HepG2 (cell line): Measurements from ENCODE around the gene KIF2C. TPM values are rescaled to one million over a fixed set of nuclear protein-coding genes. Genes with fewer than 3 reads are reported as not detected.

Source experiments
- ATAC-seq: fragments of 200-7000 bp; cut with Tn5 transposase; 3 replicates; pipeline ENCODE4 v1.9.1; 2020; ENCODE audit warnings: mild to moderate bottlenecking, moderate library complexity
- BruUV-seq: library from RNA; stranded (reverse); fragments of 400-500 nt; replicated peaks from 2 replicates; lab custom pipeline; 2021; lab: Mats Ljungman, UMichigan
- CTCF ChIA-PET: fragments of 300-600 bp; formaldehyde crosslinking; extraction: SDS; loops from one replicate; lab custom pipeline; 2021; ENCODE audit warnings: low total read pairs, inconsistent platforms, low intra/inter-chr PET ratio; lab: Yijun Ruan, JAX
- POLR2A ChIA-PET: fragments of 350-600 bp; sonication (Branson Sonifier 250); formaldehyde crosslinking; loops from one replicate; lab custom pipeline; 2020; ENCODE audit warnings: antibody characterized with exemption, inconsistent platforms; lab: Yijun Ruan, JAX
- DNase-seq: peaks from one replicate; pipeline ENCODE4 v3.0.0-alpha.2; 2015; ENCODE audit warnings: low spot score
- FAIRE-seq: peaks from 3 replicates; lab custom pipeline; 2011; peaks lifted over from hg19 to GRCh38; lab: Jason Lieb, UNC
- H2AFZ ChIP-seq: one replicate; pipeline ENCODE4 v1.6.1; 2011; ENCODE audit warnings: low read length, inconsistent platforms
- H3K27ac ChIP-seq: fragments of 300-600 bp; 3 replicates; pipeline ENCODE4 v1.8.0; 2011; ENCODE audit warnings: mixed run types, mild to moderate bottlenecking, mixed read lengths, low read length, inconsistent platforms; ENCODE audit not compliant: insufficient read depth; ENCODE audit errors: extremely low read length
- H3K27me3 ChIP-seq, 2 experiments: fragments of 200-600 bp in 1 of 2; 2 replicates in 1 of 2; 3 replicates in 1 of 2; pipeline versions ENCODE4 v1.6.0 to v1.8.0; 2011; ENCODE audit warnings: low read length in 2 of 2, mild to moderate bottlenecking in 2 of 2, moderate library complexity in 2 of 2, inconsistent platforms in 1 of 2; ENCODE audit not compliant: insufficient read depth in 2 of 2, control insufficient read depth in 1 of 2
- H3K36me3 ChIP-seq, 2 experiments: fragments of 200-600 bp in 1 of 2; replicated peaks in 1 of 2; 2 replicates in 1 of 2; 3 replicates in 1 of 2; pipeline versions ENCODE4 v1.5.1 to v1.8.0; 2011; ENCODE audit warnings: low read length in 2 of 2, inconsistent platforms in 1 of 2; ENCODE audit not compliant: insufficient read depth in 2 of 2, control insufficient read depth in 1 of 2
- H3K4me1 ChIP-seq: 2 replicates; pipeline ENCODE4 v1.5.1; 2012; ENCODE audit warnings: low read length, inconsistent platforms; ENCODE audit not compliant: insufficient read depth
- H3K4me2 ChIP-seq: 2 replicates; pipeline ENCODE4 v1.6.0; 2011; ENCODE audit warnings: low read depth, low read length, inconsistent platforms
- H3K4me3 ChIP-seq, 3 experiments: fragments of 200-600 bp in 1 of 3; sonication (generic), shearing (Covaris generic) in 1 of 3; replicated peaks in 1 of 3; 2 replicates each; pipeline ENCODE4 v1.5.1; 2011 to 2016; ENCODE audit warnings: low read length in 3 of 3, inconsistent platforms in 2 of 3, low read depth in 2 of 3, mild to moderate bottlenecking in 2 of 3, control low read depth in 1 of 3, mixed read lengths in 1 of 3; ENCODE audit not compliant: insufficient read depth in 1 of 3
- H3K79me2 ChIP-seq: one replicate; pipeline ENCODE4 v1.6.1; 2011; ENCODE audit warnings: low read length, inconsistent platforms; ENCODE audit not compliant: insufficient read depth
- H3K9ac ChIP-seq: 2 replicates; pipeline ENCODE4 v1.6.0; 2011; ENCODE audit warnings: mild to moderate bottlenecking, low read depth, low read length, inconsistent platforms; ENCODE audit not compliant: insufficient read depth
- H3K9me3 ChIP-seq: 2 replicates; pipeline ENCODE4 v1.5.1; 2012; ENCODE audit warnings: mild to moderate bottlenecking, low read length
- H4K20me1 ChIP-seq: 2 replicates; pipeline ENCODE4 v1.6.0; 2011; ENCODE audit warnings: inconsistent platforms, mild to moderate bottlenecking, low read length, moderate library complexity; ENCODE audit not compliant: insufficient read depth
- CBFB ChIP-seq: sonication (generic); formaldehyde crosslinking; IDR thresholded peaks from 2 replicates; pipeline ENCODE4 v1.4.0; 2020; ENCODE audit warnings: missing genetic modification reagents
- SYNCRIP ChIP-seq: fragments of 200-400 bp; formaldehyde crosslinking; IDR thresholded peaks from 2 replicates; pipeline ENCODE4 v1.6.1; 2018; ENCODE audit warnings: mild to moderate bottlenecking, low read depth, low read length; ENCODE audit not compliant: insufficient read depth
- TARDBP ChIP-seq: sonication (generic); formaldehyde crosslinking; IDR thresholded peaks from 2 replicates; pipeline ENCODE4 v1.8.0; 2022; ENCODE audit warnings: mild to moderate bottlenecking, missing genetic modification reagents
- ZNF225 ChIP-seq: sonication (generic); formaldehyde crosslinking; IDR thresholded peaks from 2 replicates; pipeline ENCODE4 v1.4.0; 2020; ENCODE audit warnings: mild to moderate bottlenecking, missing genetic modification reagents
- ZNF615 ChIP-seq: sonication (generic); formaldehyde crosslinking; IDR thresholded peaks from 2 replicates; pipeline ENCODE4 v1.5.0; 2020; ENCODE audit warnings: mild to moderate bottlenecking, missing genetic modification reagents, borderline replicate concordance
- ZNF670 ChIP-seq: sonication (generic); formaldehyde crosslinking; IDR thresholded peaks from 2 replicates; pipeline ENCODE4 v1.8.0; 2022; ENCODE audit warnings: mild to moderate bottlenecking, missing genetic modification reagents, borderline replicate concordance
- ZNF761 ChIP-seq: sonication (generic); formaldehyde crosslinking; conservative IDR thresholded peaks from 2 replicates; pipeline ENCODE4 v1.4.0; 2020; ENCODE audit warnings: mild to moderate bottlenecking, missing genetic modification reagents
- WGBS: methylation state at CpG from one replicate; pipeline ENCODE4 v1.1.6; 2017; ENCODE audit warnings: low lambda C conversion rate; 5-methylcytosine and 5-hydroxymethylcytosine counted together
- in situ Hi-C: cut with HindIII; loops from 2 replicates; pipeline ENCODE4 v1.10.0; 2017; ENCODE audit warnings: low pct_unique_long_range_greater_than_20kb; ENCODE audit not compliant: extremely low pct_ligation_motif_present
- intact Hi-C: fragments of 100-400 bp; cut with micrococcal nuclease; formaldehyde crosslinking; loops from one replicate; pipeline ENCODE4 v1.10.0; 2022; ENCODE audit not compliant: unreplicated experiment
- polyA plus RNA-seq, 8 experiments: library from polyadenylated mRNA; depleted of rRNA in 3 of 8; stranded (reverse) in 7 of 8; unstranded in 1 of 8; fragments of >200 nt; fragmentation: Illumina TruSeq in 4 of 8; extraction: Trizol in 4 of 8; gene quantifications; 2 replicates each; pipeline versions ENCODE4 v1.2.1 to v1.2.3, GENCODE V29; 2011 to 2016; ENCODE audit warnings: low read depth in 4 of 8, missing spikeins in 1 of 8, mixed read lengths in 1 of 8; ENCODE audit not compliant: insufficient read depth in 1 of 8
- total RNA-seq, 5 experiments: library from RNA; depleted of rRNA; stranded (reverse); fragments of >200 nt; fragmentation: Illumina TruSeq; extraction: Trizol; gene quantifications; 2 replicates each; pipeline ENCODE4 v1.2.3, GENCODE V29; 2016; ENCODE audit warnings: low read depth in 1 of 5
- TF ChIP-seq, protein P1 (sequence below): sonication (generic); formaldehyde crosslinking; IDR thresholded peaks from 2 replicates; pipeline ENCODE4 v1.4.0; 2020; ENCODE audit warnings: mild to moderate bottlenecking, missing genetic modification reagents, borderline replicate concordance

Gene KIF2C
- total and polyA plus RNA-seq, 2 of the 13 experiments (the other 11 are each of a cell fraction or from before 2014, with no cell fraction given): 29.7 to 53.7 TPM

DNA sequence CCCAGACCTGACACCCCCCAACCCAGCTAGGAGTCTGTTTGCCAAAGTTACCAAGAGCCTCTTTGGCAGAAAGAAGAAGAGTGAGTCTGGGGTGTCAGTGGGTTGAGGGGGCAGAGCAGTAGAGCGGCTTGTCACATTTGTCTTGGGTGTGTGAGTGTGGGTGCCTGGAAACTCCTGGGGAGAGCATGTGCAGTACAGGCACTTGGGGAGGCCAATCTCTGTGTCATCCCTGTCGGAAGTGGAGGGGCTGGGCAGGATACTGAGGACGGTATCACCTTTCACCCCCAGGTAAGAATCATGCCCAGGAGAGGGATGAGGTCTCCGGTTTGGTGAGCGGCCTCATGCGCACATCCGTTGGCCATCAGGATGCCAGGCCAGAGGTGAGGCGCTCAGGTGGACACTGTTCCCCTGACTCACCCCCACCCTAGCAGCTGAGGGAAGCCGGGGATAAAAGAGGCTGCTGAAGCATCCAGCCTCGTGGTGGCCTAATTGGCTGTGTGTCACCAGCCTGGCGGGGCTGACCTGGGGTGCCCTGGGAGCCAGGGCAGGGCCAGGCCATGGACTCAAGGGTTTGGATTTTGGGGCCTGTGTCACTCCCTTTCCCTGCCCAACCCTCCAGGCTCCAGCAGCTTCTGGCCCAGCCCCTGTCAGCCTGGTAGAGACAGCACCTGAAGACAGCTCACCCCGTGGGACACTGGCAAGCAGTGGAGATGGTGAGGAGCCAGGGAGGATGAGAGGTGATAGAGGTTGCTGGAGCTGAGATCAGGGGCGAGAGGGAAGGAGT is 63.9 kb downstream of the KIF2C start:
- intact Hi-C loops (no loop called here), in situ Hi-C loops (no loop called here)
- Histone ChIP-seq H3K9me3 (no peaks in the 10 kb centered on the region), H3K4me1 (peaks cover 65% of the 10 kb centered on the region), H3K27me3 (no peaks in the 10 kb centered on the region), H4K20me1 (0 out of 2 replicates have a peak, but pooled peaks cover 7% of the 10 kb centered on the region), H3K4me3 (no peak overlapping the region), H3K79me2 (peaks cover 17% of the 10 kb centered on the region), H3K27ac (no peak overlapping the region), H3K4me2 (no peak overlapping the region), H3K9ac (no peak overlapping the region), H2AFZ (no peak overlapping the region), H3K36me3 (peaks cover 6 to 38% of the 10 kb centered on the region in 2 experiments; a peak in 4 of 5 replicates)
- FAIRE-seq (no peak), DNase-seq (no peak), ATAC-seq (no peak)
- TF ChIP-seq TARDBP: no peak
- TF ChIP-seq ZNF670 (CRISPR knock-in tag): no peak
- TF ChIP-seq ZNF761 (CRISPR knock-in tag): no peak
- TF ChIP-seq SYNCRIP: no peak
- TF ChIP-seq, protein P1, sequence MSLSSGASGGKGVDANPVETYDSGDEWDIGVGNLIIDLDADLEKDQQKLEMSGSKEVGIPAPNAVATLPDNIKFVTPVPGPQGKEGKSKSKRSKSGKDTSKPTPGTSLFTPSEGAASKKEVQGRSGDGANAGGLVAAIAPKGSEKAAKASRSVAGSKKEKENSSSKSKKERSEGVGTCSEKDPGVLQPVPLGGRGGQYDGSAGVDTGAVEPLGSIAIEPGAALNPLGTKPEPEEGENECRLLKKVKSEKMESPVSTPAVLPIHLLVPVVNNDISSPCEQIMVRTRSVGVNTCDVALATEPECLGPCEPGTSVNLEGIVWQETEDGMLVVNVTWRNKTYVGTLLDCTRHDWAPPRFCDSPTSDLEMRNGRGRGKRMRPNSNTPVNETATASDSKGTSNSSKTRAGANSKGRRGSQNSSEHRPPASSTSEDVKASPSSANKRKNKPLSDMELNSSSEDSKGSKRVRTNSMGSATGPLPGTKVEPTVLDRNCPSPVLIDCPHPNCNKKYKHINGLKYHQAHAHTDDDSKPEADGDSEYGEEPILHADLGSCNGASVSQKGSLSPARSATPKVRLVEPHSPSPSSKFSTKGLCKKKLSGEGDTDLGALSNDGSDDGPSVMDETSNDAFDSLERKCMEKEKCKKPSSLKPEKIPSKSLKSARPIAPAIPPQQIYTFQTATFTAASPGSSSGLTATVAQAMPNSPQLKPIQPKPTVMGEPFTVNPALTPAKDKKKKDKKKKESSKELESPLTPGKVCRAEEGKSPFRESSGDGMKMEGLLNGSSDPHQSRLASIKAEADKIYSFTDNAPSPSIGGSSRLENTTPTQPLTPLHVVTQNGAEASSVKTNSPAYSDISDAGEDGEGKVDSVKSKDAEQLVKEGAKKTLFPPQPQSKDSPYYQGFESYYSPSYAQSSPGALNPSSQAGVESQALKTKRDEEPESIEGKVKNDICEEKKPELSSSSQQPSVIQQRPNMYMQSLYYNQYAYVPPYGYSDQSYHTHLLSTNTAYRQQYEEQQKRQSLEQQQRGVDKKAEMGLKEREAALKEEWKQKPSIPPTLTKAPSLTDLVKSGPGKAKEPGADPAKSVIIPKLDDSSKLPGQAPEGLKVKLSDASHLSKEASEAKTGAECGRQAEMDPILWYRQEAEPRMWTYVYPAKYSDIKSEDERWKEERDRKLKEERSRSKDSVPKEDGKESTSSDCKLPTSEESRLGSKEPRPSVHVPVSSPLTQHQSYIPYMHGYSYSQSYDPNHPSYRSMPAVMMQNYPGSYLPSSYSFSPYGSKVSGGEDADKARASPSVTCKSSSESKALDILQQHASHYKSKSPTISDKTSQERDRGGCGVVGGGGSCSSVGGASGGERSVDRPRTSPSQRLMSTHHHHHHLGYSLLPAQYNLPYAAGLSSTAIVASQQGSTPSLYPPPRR (CRISPR knock-in tag): no peak
- TF ChIP-seq ZNF615 (CRISPR knock-in tag): no peak
- TF ChIP-seq ZNF225 (CRISPR knock-in tag): no peak
- TF ChIP-seq CBFB (CRISPR knock-in tag): no peak
- POLR2A ChIA-PET: interaction anchor here (12.9 kb wide), 1 partner anchor 19 kb away, joined by 570 read pairs; no protein-coding TSS in a partner anchor
- CTCF ChIA-PET: no interaction called here
- no TSS peak for BruUV-seq
- WGBS: 93% methylated on average over 7 of the region's 13 CpGs
